Skeletal muscle satellite cell (primary cell): ENCODE measurements around the gene STOML2.

Experiments
- H3K27me3 ChIP-seq: 2 replicates; pipeline ENCODE4 v1.7.0; 2013; ENCODE audit warnings: low read length; ENCODE audit not compliant: control insufficient read depth, insufficient read depth
- H3K36me3 ChIP-seq: 2 replicates; pipeline ENCODE4 v1.7.0; 2013; ENCODE audit warnings: mild to moderate bottlenecking, control low read depth, low read length; ENCODE audit not compliant: insufficient read depth
- H3K4me1 ChIP-seq: 2 replicates; pipeline ENCODE4 v1.7.0; 2013; ENCODE audit warnings: low read length; ENCODE audit not compliant: control insufficient read depth, insufficient read depth
- H3K4me2 ChIP-seq: 2 replicates; pipeline ENCODE4 v1.7.0; 2013; ENCODE audit warnings: mild to moderate bottlenecking, low read length
- H3K4me3 ChIP-seq: 2 replicates; pipeline ENCODE4 v1.7.0; 2013; ENCODE audit warnings: low read length
- H3K9ac ChIP-seq: 2 replicates; pipeline ENCODE4 v1.7.0; 2013; ENCODE audit warnings: mild to moderate bottlenecking, low read depth, low read length, moderate library complexity
- H3K9me3 ChIP-seq: replicated peaks from 2 replicates; pipeline ENCODE4 v1.7.0; 2013; ENCODE audit warnings: mild to moderate bottlenecking, control low read depth, low read length

Gene STOML2

DNA sequence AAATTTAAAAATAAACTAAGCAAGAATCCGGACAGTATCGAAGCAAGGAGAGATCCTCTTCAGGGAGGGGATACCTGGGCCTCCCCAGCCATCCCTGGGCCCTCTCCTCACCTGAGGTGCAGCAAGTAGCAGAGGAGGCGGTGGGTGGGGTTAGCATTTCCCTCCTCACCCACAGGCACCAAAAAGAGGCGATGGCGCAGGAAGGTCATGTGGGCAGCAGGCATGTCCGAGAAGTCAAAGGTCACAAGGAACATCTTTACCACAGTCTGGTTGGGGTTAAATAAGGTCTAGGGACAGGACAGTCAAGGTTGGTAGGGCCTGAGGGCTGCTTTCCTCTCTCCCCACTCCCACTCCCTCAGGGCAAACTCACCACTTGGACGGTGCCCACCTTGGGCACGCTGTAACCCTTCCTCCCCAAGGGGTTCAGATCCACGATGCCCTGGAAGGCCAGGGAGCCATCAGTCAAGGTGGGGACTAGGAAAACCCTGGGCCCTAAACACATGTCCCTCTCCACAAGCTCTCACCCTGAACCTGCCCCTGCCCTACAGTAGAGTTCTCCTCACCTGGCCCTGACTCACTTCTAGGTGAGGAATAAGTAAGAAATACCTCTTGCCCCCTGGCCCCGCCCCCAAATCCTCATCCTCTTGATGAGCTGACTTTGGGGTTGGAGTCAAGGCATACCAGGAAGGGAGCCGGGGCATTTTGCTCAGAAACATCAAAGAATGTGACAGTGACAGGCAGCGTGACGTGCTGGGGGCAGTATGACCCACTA is 2.8 kb upstream of the STOML2 start:
- Histone ChIP-seq H3K36me3 (peaks cover 57% of the 10 kb centered on the region), H3K9ac (no peak overlapping the region), H3K9me3 (no peaks in the 10 kb centered on the region), H3K4me2 (no peak overlapping the region), H3K4me1 (peaks cover 36% of the 10 kb centered on the region), H3K4me3 (no peak overlapping the region), H3K27me3 (no peaks in the 10 kb centered on the region)

DNA sequence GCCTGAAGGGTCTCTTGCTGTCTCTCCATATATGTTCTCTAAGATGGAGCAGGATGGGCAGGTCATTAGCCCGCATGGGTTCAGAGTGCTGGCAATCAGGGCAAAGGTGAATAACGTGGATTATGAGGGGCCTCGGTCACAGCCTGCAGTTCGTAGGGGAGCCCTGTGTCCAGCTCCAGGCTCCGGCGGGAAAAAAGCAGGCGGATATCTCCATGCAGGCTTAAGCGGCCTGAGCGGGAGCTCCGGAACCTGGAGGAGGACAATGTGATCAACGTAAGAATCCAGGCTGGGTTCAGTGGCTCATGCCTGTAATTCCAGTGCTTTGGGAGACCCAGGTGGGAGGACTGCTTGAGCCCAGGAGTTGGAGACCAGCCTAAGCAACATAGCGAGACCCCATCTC is 2.2 kb upstream of the STOML2 start:
- Histone ChIP-seq H3K4me3 (no peak overlapping the region), H3K9me3 (no peaks in the 10 kb centered on the region), H3K9ac (no peak overlapping the region), H3K36me3 (peaks cover 63% of the 10 kb centered on the region), H3K27me3 (no peaks in the 10 kb centered on the region), H3K4me2 (no peak overlapping the region), H3K4me1 (peaks cover 29% of the 10 kb centered on the region)

DNA sequence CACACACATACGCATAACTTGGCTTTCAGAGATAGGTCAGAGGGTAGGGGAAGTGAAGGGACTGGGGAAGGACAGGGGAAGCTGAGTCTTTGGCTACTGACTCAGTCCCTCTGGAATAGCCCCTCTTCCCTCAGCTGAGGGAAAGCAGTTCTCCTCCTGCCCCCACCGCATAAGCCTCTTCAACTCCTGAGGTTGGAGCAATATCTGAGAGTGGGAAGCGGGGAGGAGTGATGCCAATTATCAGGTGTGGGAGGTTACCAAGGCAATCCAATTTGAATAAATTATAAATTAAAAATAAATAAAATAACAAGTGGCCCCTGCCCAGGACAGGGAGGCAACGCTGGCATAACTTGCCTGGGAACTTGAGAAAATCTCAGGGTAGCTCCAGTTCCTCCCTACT is 1.7 kb upstream of the STOML2 start:
- no peak overlapping the region for H3K9ac ChIP-seq
- no peaks in the 10 kb centered on the region for H3K27me3 ChIP-seq
- H3K36me3 ChIP-seq, result peaks cover 67% of the 10 kb centered on the region
- no peak overlapping the region for H3K4me3 ChIP-seq
- no peaks in the 10 kb centered on the region for H3K9me3 ChIP-seq
- H3K4me2 ChIP-seq, result no peak overlapping the region
- H3K4me1 ChIP-seq, result peaks cover 24% of the 10 kb centered on the region

DNA sequence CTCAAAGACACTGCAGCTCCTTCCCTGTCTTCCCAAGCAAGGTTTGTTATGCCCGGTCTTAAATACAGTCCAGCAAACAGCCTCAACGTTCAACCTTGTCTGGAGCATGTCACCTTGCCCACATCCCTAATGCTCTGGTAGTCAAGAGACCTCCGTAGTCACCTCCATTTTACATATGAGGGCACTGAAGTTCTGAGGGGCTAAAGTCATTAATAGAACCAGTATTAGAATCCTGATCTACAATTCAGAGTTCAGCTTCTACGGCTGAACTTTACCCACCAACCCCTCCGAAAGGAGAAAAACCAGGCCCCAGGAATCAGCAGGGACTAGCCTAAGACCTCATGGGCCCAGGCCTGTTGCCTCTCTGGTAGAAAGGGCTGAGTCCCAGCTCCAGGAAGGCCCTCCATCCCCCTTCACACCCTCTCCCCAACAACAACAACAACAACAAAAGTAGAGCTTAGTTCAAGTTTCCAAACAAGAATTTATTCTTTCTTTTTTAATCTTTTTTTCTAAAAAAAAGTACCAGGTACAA is 795 bp upstream of the STOML2 start:
- Histone ChIP-seq H3K9ac (peak overlapping the region; percentile 93), H3K27me3 (no peaks in the 10 kb centered on the region), H3K36me3 (peaks cover 62% of the 10 kb centered on the region), H3K4me1 (peaks cover 16% of the 10 kb centered on the region), H3K9me3 (no peaks in the 10 kb centered on the region), H3K4me3 (peak overlapping the region; percentile 80), H3K4me2 (peak overlapping the region; percentile 85)

DNA sequence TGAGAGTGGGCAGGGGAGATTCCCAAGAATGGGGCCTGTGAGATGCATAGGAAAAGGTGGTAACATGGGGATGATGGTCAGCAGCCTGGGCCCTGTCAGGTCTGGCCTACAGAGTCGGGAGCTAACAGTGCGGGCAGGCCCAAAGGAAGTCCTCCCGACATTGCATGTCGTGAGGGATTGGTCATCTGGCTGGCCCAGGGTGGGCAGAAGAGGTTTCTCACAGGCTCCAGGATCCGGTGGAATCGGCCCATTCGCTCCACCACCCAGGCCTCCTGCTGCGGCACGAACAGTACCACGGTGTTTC is 514 bp downstream of the STOML2 start:
- Histone ChIP-seq H3K4me3 (peak overlapping the region; percentile 80), H3K36me3 (peaks cover 51% of the 10 kb centered on the region), H3K9me3 (no peaks in the 10 kb centered on the region), H3K4me2 (peak overlapping the region; percentile 85), H3K27me3 (no peaks in the 10 kb centered on the region), H3K9ac (peak overlapping the region; percentile 93), H3K4me1 (peaks cover 16% of the 10 kb centered on the region)

DNA sequence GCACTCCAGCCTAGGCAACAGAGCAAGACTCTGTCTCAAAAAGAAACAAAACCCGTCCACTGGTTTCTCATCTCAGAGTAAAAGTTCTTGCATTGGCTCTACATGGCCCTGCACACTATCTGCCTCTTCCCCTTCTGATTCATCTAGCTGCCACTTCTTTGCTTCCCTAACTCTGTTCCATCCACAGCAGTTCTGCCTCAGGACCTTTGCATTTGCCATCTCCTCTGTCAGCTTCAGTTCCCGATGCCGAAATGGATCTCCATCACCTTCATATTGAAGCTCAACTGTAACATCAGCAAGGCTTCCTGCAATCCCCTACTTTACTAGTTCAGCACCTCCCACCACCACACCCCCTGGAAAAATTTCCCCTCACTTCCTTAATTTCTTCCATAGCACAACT is 5.4 kb downstream of the STOML2 start:
- peaks cover 17% of the 10 kb centered on the region for H3K4me1 ChIP-seq
- H3K36me3 ChIP-seq, result peaks cover 24% of the 10 kb centered on the region
- H3K4me3 ChIP-seq, result no peak overlapping the region
- H3K27me3 ChIP-seq, result no peaks in the 10 kb centered on the region
- H3K4me2 ChIP-seq, result no peak overlapping the region
- no peaks in the 10 kb centered on the region for H3K9me3 ChIP-seq
- H3K9ac ChIP-seq, result no peak overlapping the region

DNA sequence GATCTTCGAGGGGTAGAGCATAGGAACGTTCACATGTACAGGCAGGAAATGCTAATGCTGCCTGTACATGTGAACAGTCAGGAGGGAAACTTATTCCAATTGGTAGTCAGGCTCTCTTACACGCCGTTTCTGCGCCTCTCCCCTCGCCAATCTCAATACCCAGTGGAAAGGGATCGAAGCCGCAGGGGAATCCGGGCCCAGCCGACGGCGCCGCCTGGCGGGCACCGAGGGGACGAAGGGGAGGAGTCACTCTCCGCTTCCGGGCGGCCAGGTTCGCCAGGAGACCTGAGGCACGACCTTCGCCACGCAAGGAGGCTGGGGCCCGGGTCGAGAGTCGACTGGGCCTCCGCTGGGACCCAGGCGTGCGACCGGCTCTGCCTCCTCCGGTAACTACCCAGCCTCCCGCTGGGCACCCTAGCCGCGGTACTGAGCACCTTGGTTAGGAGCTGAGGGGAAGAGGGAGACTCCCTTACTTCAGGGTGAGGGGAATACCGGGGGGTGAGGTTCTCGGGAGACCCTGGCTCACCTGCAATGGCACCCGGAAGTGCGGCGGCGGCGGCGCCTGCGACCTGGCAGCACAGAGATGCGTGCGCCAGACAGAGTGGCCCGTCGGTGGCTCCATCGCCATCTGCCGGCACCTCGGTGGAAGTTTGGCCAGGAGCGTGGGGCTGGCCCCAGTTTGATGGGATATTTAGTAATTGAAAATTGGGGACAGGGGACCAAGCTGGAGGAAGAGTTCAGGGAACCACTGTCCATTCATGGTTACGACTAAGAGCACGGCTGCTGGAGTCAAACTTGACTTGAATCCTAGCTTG is 6.7 kb downstream of the STOML2 start, which contains the start of gene PIGO:
Gene PIGO, minus strand, starts transcription at position 557 of the 815 bp plus-strand sequence. CDS start 1,026 bp downstream, outside the sequence.
- H3K4me2 ChIP-seq, result peak within 1 kb of the TSS; percentile 91
- peaks cover 8% of the 10 kb centered on the region for H3K4me1 ChIP-seq
- peak within 1 kb of the TSS; percentile 98 for H3K9ac ChIP-seq
- H3K36me3 ChIP-seq, result peaks cover 29% of the 10 kb centered on the region
- no peaks in the 10 kb centered on the region for H3K27me3 ChIP-seq
- H3K4me3 ChIP-seq, result peak within 1 kb of the TSS; percentile 97
- H3K9me3 ChIP-seq, result no peaks in the 10 kb centered on the region

DNA sequence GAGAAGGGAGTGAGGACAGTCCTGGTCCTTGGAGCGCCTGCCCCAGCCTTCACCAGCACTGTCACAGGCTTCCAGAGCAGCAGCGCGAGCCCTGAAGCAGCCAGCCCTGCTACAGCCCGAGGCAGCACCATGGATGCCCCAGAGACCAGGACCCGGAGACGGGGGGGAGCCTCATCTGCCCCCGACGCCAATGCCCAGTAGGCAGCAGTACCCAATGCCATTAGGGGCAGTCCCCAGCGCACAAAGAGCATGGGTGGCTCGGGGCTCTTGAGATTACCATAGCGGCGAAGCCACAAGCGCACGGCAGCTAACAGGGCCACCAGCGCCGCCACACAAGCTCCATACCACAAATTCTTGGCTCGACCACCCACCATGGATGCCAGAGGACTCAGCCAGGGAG is 11.4 kb downstream of the STOML2 start:
- no peaks in the 10 kb centered on the region for H3K9me3 ChIP-seq
- no peaks in the 10 kb centered on the region for H3K27me3 ChIP-seq
- H3K9ac ChIP-seq, result no peak overlapping the region
- no peak overlapping the region for H3K4me2 ChIP-seq
- peaks cover 8% of the 10 kb centered on the region for H3K4me1 ChIP-seq
- H3K4me3 ChIP-seq, result no peak overlapping the region
- H3K36me3 ChIP-seq, result peaks cover 46% of the 10 kb centered on the region

DNA sequence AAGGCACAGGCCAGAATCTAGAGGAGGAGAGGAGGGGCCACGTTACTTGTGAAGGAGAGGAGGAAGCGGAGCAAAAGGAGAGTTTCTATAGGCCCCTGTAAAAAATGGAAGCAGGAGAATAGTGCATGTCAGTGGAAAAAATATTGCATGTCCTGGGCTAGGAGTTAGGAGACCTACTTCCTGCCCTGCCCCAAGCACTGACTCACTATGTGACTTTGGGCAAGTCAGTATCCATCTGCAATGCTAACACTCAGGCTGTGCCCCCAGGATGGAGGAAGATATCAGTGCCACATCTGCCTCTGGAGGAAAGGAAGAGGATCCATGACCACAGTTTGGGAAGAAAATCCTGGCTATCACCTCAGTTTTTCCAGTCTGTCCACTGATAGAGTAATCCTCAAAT is 13.5 kb downstream of the STOML2 start:
- H3K27me3 ChIP-seq, result no peaks in the 10 kb centered on the region
- H3K4me3 ChIP-seq, result no peak overlapping the region
- no peak overlapping the region for H3K4me2 ChIP-seq
- H3K9ac ChIP-seq, result no peak overlapping the region
- peaks cover 49% of the 10 kb centered on the region for H3K36me3 ChIP-seq
- H3K9me3 ChIP-seq, result no peaks in the 10 kb centered on the region
- no peaks in the 10 kb centered on the region for H3K4me1 ChIP-seq

DNA sequence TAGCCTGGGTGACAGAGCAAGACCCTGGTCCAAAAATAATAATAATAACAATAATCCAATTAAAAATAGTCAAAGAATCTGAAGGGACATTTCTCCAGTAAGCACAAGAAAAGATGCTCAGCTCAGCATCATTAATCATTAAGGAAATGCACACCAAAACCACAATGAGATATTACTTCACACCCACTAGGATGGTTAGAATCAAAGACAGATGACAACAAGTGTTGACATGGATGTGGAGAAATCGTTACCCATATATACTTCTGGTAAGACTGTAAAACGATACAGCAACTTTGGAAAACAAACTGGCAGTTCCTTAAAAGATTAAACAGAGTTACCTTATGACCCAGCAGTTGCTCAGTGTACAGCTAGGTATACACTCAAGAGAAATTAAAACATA is 17.9 kb downstream of the STOML2 start:
- H3K9me3 ChIP-seq, result no peaks in the 10 kb centered on the region
- no peak overlapping the region for H3K4me2 ChIP-seq
- no peaks in the 10 kb centered on the region for H3K4me1 ChIP-seq
- no peaks in the 10 kb centered on the region for H3K27me3 ChIP-seq
- peaks cover 28% of the 10 kb centered on the region for H3K36me3 ChIP-seq
- no peak overlapping the region for H3K9ac ChIP-seq
- no peak overlapping the region for H3K4me3 ChIP-seq

DNA sequence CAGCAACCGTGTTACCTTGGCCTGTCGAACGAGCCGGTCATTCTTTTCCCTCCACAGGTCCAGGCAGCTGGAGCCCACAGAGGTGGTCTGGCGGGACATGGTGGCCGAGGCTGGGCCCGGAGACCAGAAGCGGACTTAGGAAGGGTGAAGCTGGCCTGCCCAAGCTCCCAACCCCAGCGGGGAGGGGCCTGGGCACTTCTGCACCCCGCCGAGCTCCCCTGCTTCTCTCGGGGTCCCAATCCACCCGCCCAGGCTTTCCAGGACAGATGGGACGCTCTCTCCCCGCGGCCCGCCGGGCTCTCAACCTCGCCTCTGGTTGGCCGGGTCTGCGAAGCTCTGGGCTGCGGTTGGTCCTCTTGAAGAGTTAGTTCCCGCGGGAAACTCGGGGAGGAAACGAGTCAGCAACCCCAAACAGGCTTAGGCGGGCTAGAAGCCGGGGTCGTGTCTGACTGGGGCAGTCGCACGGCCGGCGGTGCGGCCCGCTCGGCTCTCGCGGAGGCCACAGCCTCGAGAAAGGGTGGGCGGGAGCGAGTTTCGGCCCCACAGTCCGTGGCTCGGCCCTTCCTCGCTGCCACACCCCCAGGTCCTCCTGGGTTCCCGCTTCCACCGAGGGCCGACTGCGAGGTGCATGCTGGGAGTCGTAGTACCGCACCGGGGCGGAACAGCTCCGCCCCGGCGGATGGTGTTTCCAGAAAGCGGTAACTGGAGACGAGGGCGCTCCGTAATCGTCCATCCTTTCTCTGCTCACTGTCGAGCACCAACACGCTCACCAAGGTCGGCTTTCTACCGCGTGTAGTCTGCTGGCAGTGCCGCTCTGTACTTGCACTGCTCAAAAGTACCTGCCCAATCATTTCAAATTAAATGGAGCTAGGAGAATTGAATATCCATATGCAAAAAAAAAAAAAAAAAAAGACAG is 23.2 kb downstream of the STOML2 start, which contains the start of gene FANCG:
Gene FANCG, minus strand, starts transcription at position 517 of the 916 bp plus-strand sequence. Its CDS starts 418 bp downstream, at position 99.
- Histone ChIP-seq H3K36me3 (peaks cover 6% of the 10 kb centered on the region), H3K4me2 (peak within 1 kb of the TSS; percentile 99), H3K4me3 (peak within 1 kb of the TSS; percentile 91), H3K27me3 (no peaks in the 10 kb centered on the region), H3K9ac (peak within 1 kb of the TSS; percentile 89), H3K9me3 (no peaks in the 10 kb centered on the region), H3K4me1 (peaks cover 12% of the 10 kb centered on the region)
